Neural crest cell (in vitro differentiated cells): ENCODE measurements around the gene SLC39A11. TPM values are rescaled to one million over a fixed set of nuclear protein-coding genes. Genes with fewer than 3 reads are reported as not detected.

ENCODE experiments used
- DNase-seq: peaks from one replicate; pipeline ENCODE4 v3.0.0; 2021; ENCODE audit warnings: low read depth, mixed read lengths, low spot score
- H3K27ac Mint-ChIP-seq: one replicate; pipeline ENCODE4 v1.8.0; 2021; ENCODE audit warnings: mild to moderate bottlenecking, mixed read lengths; ENCODE audit not compliant: unreplicated experiment
- H3K27me3 Mint-ChIP-seq: 2 replicates; pipeline ENCODE4 v1.8.0; 2021; ENCODE audit warnings: low read depth, mild to moderate bottlenecking, mixed read lengths
- H3K36me3 Mint-ChIP-seq: 2 replicates; pipeline ENCODE4 v1.8.0; 2021; ENCODE audit warnings: low read depth, mild to moderate bottlenecking, mixed read lengths
- H3K4me1 Mint-ChIP-seq: 2 replicates; pipeline ENCODE4 v1.8.0; 2021; ENCODE audit warnings: mixed read lengths
- H3K4me3 Mint-ChIP-seq: one replicate; pipeline ENCODE4 v1.8.0; 2021; ENCODE audit warnings: mild to moderate bottlenecking, mixed read lengths
- H3K9me3 Mint-ChIP-seq: 2 replicates; pipeline ENCODE4 v1.8.0; 2021; ENCODE audit warnings: mixed read lengths
- CTCF ChIP-seq: fragments of 200-600 bp; sonication (generic); conservative IDR thresholded peaks from 2 replicates; pipeline ENCODE4 v1.5.0; 2021; ENCODE audit warnings: antibody characterized with exemption, mild to moderate bottlenecking
- total RNA-seq: library from RNA; stranded (reverse); gene quantifications from 2 replicates; pipeline ENCODE4 v1.2.1, GENCODE V29; 2021

The SLC39A11 gene
- total RNA-seq, 1 donor from 2014 or later: 11.3 TPM

- TF ChIP-seq CTCF: no peak
- DNase-seq: no peak
- Mint-ChIP-seq H3K27me3 (no peaks in the 10 kb centered on the region), H3K4me1 (no peaks in the 10 kb centered on the region), H3K36me3 (no peaks in the 10 kb centered on the region), H3K4me3 (no peak overlapping the region), H3K27ac (no peak overlapping the region), H3K9me3 (peaks cover 3% of the 10 kb centered on the region)
Observed at GRCh38 chr17:73119631-73120030, 27.1 kb upstream of the SLC39A11 start.

GRCh38 chr17:73118951-73119391 lies 26.5 kb upstream of the SLC39A11 start:
- no peak for TF ChIP-seq CTCF
- DNase-seq: no peak
- peaks cover 3% of the 10 kb centered on the region for H3K9me3 Mint-ChIP-seq
- H3K36me3 Mint-ChIP-seq: no peaks in the 10 kb centered on the region
- H3K27ac Mint-ChIP-seq: peak overlapping the region; percentile 82
- no peak overlapping the region for H3K4me3 Mint-ChIP-seq
- no peaks in the 10 kb centered on the region for H3K4me1 Mint-ChIP-seq
- no peaks in the 10 kb centered on the region for H3K27me3 Mint-ChIP-seq

- H3K36me3 Mint-ChIP-seq: no peaks in the 10 kb centered on the region
- H3K27me3 Mint-ChIP-seq: no peaks in the 10 kb centered on the region
- H3K4me3 Mint-ChIP-seq: no peak overlapping the region
- no peaks in the 10 kb centered on the region for H3K4me1 Mint-ChIP-seq
- no peak overlapping the region for H3K27ac Mint-ChIP-seq
- no peak for TF ChIP-seq CTCF
- H3K9me3 Mint-ChIP-seq: peaks cover 3% of the 10 kb centered on the region
- no peak for DNase-seq
Observed at GRCh38 chr17:73118139-73118538, 25.7 kb upstream of the SLC39A11 start.

GRCh38 chr17:73112246-73112645 lies 19.8 kb upstream of the SLC39A11 start:
- TF ChIP-seq CTCF: no peak
- no peaks in the 10 kb centered on the region for H3K4me1 Mint-ChIP-seq
- DNase-seq: no peak
- no peaks in the 10 kb centered on the region for H3K27me3 Mint-ChIP-seq
- H3K36me3 Mint-ChIP-seq: no peaks in the 10 kb centered on the region
- no peak overlapping the region for H3K27ac Mint-ChIP-seq
- H3K4me3 Mint-ChIP-seq: no peak overlapping the region
- peaks cover 3% of the 10 kb centered on the region for H3K9me3 Mint-ChIP-seq

- H3K4me3 Mint-ChIP-seq: no peak overlapping the region
- H3K9me3 Mint-ChIP-seq: peaks cover 3% of the 10 kb centered on the region
- H3K27me3 Mint-ChIP-seq: no peaks in the 10 kb centered on the region
- no peak for TF ChIP-seq CTCF
- DNase-seq: no peak
- no peak overlapping the region for H3K27ac Mint-ChIP-seq
- no peaks in the 10 kb centered on the region for H3K4me1 Mint-ChIP-seq
- H3K36me3 Mint-ChIP-seq: no peaks in the 10 kb centered on the region
Observed at GRCh38 chr17:73111386-73111785, 18.9 kb upstream of the SLC39A11 start.

GRCh38 chr17:73107191-73107590 lies 14.7 kb upstream of the SLC39A11 start:
- DNase-seq: no peak
- no peak for TF ChIP-seq CTCF
- Mint-ChIP-seq H3K27me3 (no peaks in the 10 kb centered on the region), H3K4me1 (no peaks in the 10 kb centered on the region), H3K27ac (no peak overlapping the region), H3K9me3 (peaks cover 2% of the 10 kb centered on the region), H3K4me3 (no peak overlapping the region), H3K36me3 (no peaks in the 10 kb centered on the region)
